ENCODE measurements around the gene DTX3.
"Not testable (repeated sequence)": the region's sequence is repeated elsewhere in the genome, so short reads cannot be mapped to it uniquely, and the experiment has no call there.

The DTX3 gene

GRCh38 chr12:57569858-57570257 is 34.8 kb upstream of the DTX3 start (continued):
- no peak for TF ChIP-seq ZNF692 (tag by site-specific recombination; IDR thresholded peaks at IDR 0.05)

GRCh38 chr12:57570438-57570837 is 34.2 kb upstream of the DTX3 start:
- not testable (repeated sequence) for H3K27ac ChIP-seq (ENCODE audit: extremely low read depth, low read depth, low read length); H3K9me3 ChIP-seq (ENCODE audit: control insufficient read depth, insufficient read depth, low read depth, low read length); H3K4me3 ChIP-seq (ENCODE audit: low read depth, low read length); H3K4me1 ChIP-seq (ENCODE audit: control insufficient read depth, insufficient read depth, low read length)
- H3K36me3 ChIP-seq (ENCODE audit: control insufficient read depth in 2 of 2, insufficient read depth in 1 of 2, low read length in 2 of 2), result peaks cover 10 to 42% of the 10 kb centered on the region in 2 experiments
- ChIA-PET CTCF (interaction anchor here (2.1 kb wide), 1 partner anchor 12 kb away, joined by 23 read pairs; no protein-coding TSS in a partner anchor), POLR2A (interaction anchor here (0.6 kb wide), 1 partner anchor 33 kb away, joined by 3 read pairs; no protein-coding TSS in a partner anchor)

GRCh38 chr12:57571926-57572762 is 32.5 kb upstream of the DTX3 start:
- peaks cover 15 to 58% of the 10 kb centered on the region in 2 experiments for H3K36me3 ChIP-seq (ENCODE audit: control insufficient read depth in 2 of 2, insufficient read depth in 1 of 2, low read length in 2 of 2)
- POLR2A ChIA-PET, result no interaction called here

GRCh38 chr12:57574795-57575194 is 29.8 kb upstream of the DTX3 start:
- no peaks in the 10 kb centered on the region for H3K4me1 ChIP-seq (ENCODE audit: control insufficient read depth, insufficient read depth, low read length)
- POLR2A ChIA-PET, result interaction anchor here (1.4 kb wide), 1 partner anchor 58 kb away, joined by 3 read pairs; the partner anchor contains the start of gene B4GALNT1
- CTCF ChIA-PET, result interaction anchor here (0.8 to 3.5 kb wide), 2 partner anchors 10 to 24 kb away, joined by 3 to 37 read pairs; no protein-coding TSS in a partner anchor
- peaks cover 18 to 62% of the 10 kb centered on the region in 2 experiments for H3K36me3 ChIP-seq (ENCODE audit: control insufficient read depth in 2 of 2, insufficient read depth in 1 of 2, low read length in 2 of 2)
- no peak for TF ChIP-seq ZNF335 (tag by site-specific recombination; conservative IDR thresholded peaks at IDR 0.05)
- TF ChIP-seq ZFHX2 (tag by site-specific recombination; conservative IDR thresholded peaks at IDR 0.05), result peak; percentile 42
- TF ChIP-seq EGR2 (tag by site-specific recombination; IDR thresholded peaks at IDR 0.05; ENCODE audit: low read depth), result peak; percentile 66
- no peak for TF ChIP-seq ZNF488 (tag by site-specific recombination; IDR thresholded peaks at IDR 0.05)
- no peak overlapping the region for H3K4me3 ChIP-seq (ENCODE audit: low read depth, low read length)
- H3K27ac ChIP-seq (ENCODE audit: extremely low read depth, low read depth, low read length), result no peak overlapping the region
- H3K9me3 ChIP-seq (ENCODE audit: control insufficient read depth, insufficient read depth, low read depth, low read length), result no peaks in the 10 kb centered on the region

More at GRCh38 chr12:57571926-57572762, 32.5 kb upstream of the DTX3 start:
- H3K9me3 ChIP-seq (ENCODE audit: control insufficient read depth, insufficient read depth, low read depth, low read length), result no peaks in the 10 kb centered on the region
- no peaks in the 10 kb centered on the region for H3K4me1 ChIP-seq (ENCODE audit: control insufficient read depth, insufficient read depth, low read length)
- CTCF ChIA-PET, result interaction anchor here (1.0 to 2.1 kb wide), 3 partner anchors 8 to 50 kb away, joined by 4 to 23 read pairs (median 7); no protein-coding TSS in a partner anchor
- no peak overlapping the region for H3K4me3 ChIP-seq (ENCODE audit: low read depth, low read length)
- no peak overlapping the region for H3K27ac ChIP-seq (ENCODE audit: extremely low read depth, low read depth, low read length)
- TF ChIP-seq SETDB1 (IDR thresholded peaks at IDR 0.05; ENCODE audit: insufficient read length, low read length) (no peak), MEIS1 (CRISPR knock-in tag; IDR thresholded peaks at IDR 0.05; ENCODE audit: borderline replicate concordance) (no peak), SP7 (tag by site-specific recombination; IDR thresholded peaks at IDR 0.05) (no peak), MZF1 (tag by site-specific recombination; IDR thresholded peaks at IDR 0.05; ENCODE audit: borderline replicate concordance) (no peak), ZNF768 (tag by site-specific recombination; IDR thresholded peaks at IDR 0.05) (no peak), ZNF777 (tag by site-specific recombination; IDR thresholded peaks at IDR 0.05; ENCODE audit: borderline replicate concordance) (no peak), GLIS1 (tag by site-specific recombination; IDR thresholded peaks at IDR 0.05) (no peak)
